Tongue (tissue), 2 donors: Measurements from ENCODE around the gene PMFBP1. TPM values are rescaled to one million over a fixed set of nuclear protein-coding genes. Genes with fewer than 3 reads are reported as not detected.

ENCODE experiments used
- DNase-seq: peaks from one replicate; pipeline ENCODE4 v3.0.0-alpha.2; 2015
- total RNA-seq: library from RNA; depleted of rRNA; stranded (reverse); fragments of >200 nt; gene quantifications from one replicate; pipeline ENCODE4 v1.2.3, GENCODE V29; 2014

The PMFBP1 gene
- total RNA-seq, result 8.1 TPM

- peak; percentile 19 for DNase-seq
Observed at GRCh38 chr16:72172105-72173034, at the start of gene PMFBP1. Gene PMFBP1 (minus strand): TSS chr16:72172155. CDS start chr16:72171208, 947 bp downstream.

GRCh38 chr16:72221630-72222024 lies 49.7 kb upstream of the PMFBP1 start:
- DNase-seq, result no peak

- DNase-seq, result no peak
Observed at GRCh38 chr16:72220875-72221629, 49.1 kb upstream of the PMFBP1 start.

GRCh38 chr16:72219282-72219681 lies 47.3 kb upstream of the PMFBP1 start:
- no peak for DNase-seq

GRCh38 chr16:72216767-72217166 lies 44.8 kb upstream of the PMFBP1 start:
- DNase-seq, result no peak

GRCh38 chr16:72214821-72215220 lies 42.9 kb upstream of the PMFBP1 start:
- DNase-seq, result no peak

GRCh38 chr16:72211110-72211509 lies 39.2 kb upstream of the PMFBP1 start:
- no peak for DNase-seq

GRCh38 chr16:72210555-72210954 lies 38.6 kb upstream of the PMFBP1 start:
- no peak for DNase-seq

GRCh38 chr16:72210072-72210471 lies 38.1 kb upstream of the PMFBP1 start:
- DNase-seq, result no peak

GRCh38 chr16:72206299-72206698 lies 34.3 kb upstream of the PMFBP1 start:
- no peak for DNase-seq

- DNase-seq, result no peak
Observed at GRCh38 chr16:72203401-72203800, 31.4 kb upstream of the PMFBP1 start.

GRCh38 chr16:72202014-72202413 lies 30.1 kb upstream of the PMFBP1 start:
- DNase-seq, result no peak

GRCh38 chr16:72201387-72201786 lies 29.4 kb upstream of the PMFBP1 start:
- no peak for DNase-seq

- no peak for DNase-seq
Observed at GRCh38 chr16:72199761-72200337, 27.9 kb upstream of the PMFBP1 start.

- no peak for DNase-seq
Observed at GRCh38 chr16:72198771-72199201, 26.8 kb upstream of the PMFBP1 start.

- peak; percentile 83 for DNase-seq
Observed at GRCh38 chr16:72198021-72198711, 26.2 kb upstream of the PMFBP1 start.

- no peak for DNase-seq
Observed at GRCh38 chr16:72197545-72197944, 25.6 kb upstream of the PMFBP1 start.

GRCh38 chr16:72195609-72196008 lies 23.7 kb upstream of the PMFBP1 start:
- DNase-seq, result no peak

- no peak for DNase-seq
Observed at GRCh38 chr16:72191551-72191950, 19.6 kb upstream of the PMFBP1 start.

GRCh38 chr16:72189865-72190371 lies 18.0 kb upstream of the PMFBP1 start:
- DNase-seq, result no peak

GRCh38 chr16:72188541-72188940 lies 16.6 kb upstream of the PMFBP1 start:
- no peak for DNase-seq

GRCh38 chr16:72187551-72187950 lies 15.6 kb upstream of the PMFBP1 start:
- DNase-seq, result no peak
